Transverse colon (tissue), 4 donors: ENCODE data around the gene THSD7A. TPM values are rescaled to one million over a fixed set of nuclear protein-coding genes. Genes with fewer than 3 reads are reported as not detected.

Source experiments
- DNase-seq: peaks from one replicate; pipeline ENCODE4 v3.0.0-alpha.2; 2019
- H3K27ac ChIP-seq, 4 donors: fragments of 200-600 bp; sonication (generic); 2 replicates each; pipeline ENCODE4 v1.5.1; 2016 to 2018; ENCODE audit warnings: inconsistent platforms in 4 of 4
- H3K27me3 ChIP-seq: fragments of 200-600 bp; sonication (generic); 2 replicates; pipeline ENCODE4 v1.5.1; 2017; ENCODE audit warnings: inconsistent platforms
- H3K36me3 ChIP-seq, 4 donors: fragments of 200-600 bp; sonication (generic); 2 replicates each; pipeline ENCODE4 v1.5.1; 2017 to 2019; ENCODE audit warnings: inconsistent platforms in 4 of 4
- H3K4me1 ChIP-seq, 4 donors: fragments of 200-600 bp; sonication (generic); 2 replicates each; pipeline ENCODE4 v1.5.1; 2017 to 2020; ENCODE audit warnings: inconsistent platforms in 4 of 4
- H3K4me3 ChIP-seq, 4 donors: fragments of 200-600 bp; sonication (generic); 1 replicate in 1 of 4; 2 replicates in 3 of 4; pipeline versions ENCODE4 v1.5.1 to v1.6.1; 2017 to 2019; ENCODE audit warnings: inconsistent platforms in 4 of 4
- H3K9me3 ChIP-seq, 2 donors: fragments of 200-600 bp; sonication (generic); 2 replicates each; pipeline ENCODE4 v1.5.1; 2017 to 2019; ENCODE audit warnings: inconsistent platforms in 2 of 2
- EP300 ChIP-seq: sonication (generic); formaldehyde crosslinking; IDR thresholded peaks from one replicate; pipeline ENCODE4 v1.6.1; 2017; ENCODE audit warnings: antibody characterized with exemption, low read depth
- POLR2A ChIP-seq: fragments of 450-650 bp; IDR thresholded peaks from one replicate; pipeline ENCODE4 v1.6.1; 2016; ENCODE audit warnings: antibody characterized with exemption, mild to moderate bottlenecking, moderate library complexity
- POLR2AphosphoS5 ChIP-seq, 3 donors: sonication (generic); formaldehyde crosslinking; IDR thresholded peaks; one replicate each; pipeline ENCODE4 v1.6.1; 2016; ENCODE audit warnings: antibody characterized with exemption in 3 of 3
- WGBS, 2 donors: methylation state at CpG; one replicate each; pipeline ENCODE4 v1.1.5; 2018; ENCODE audit warnings: low coverage in 1 of 2; 5-methylcytosine and 5-hydroxymethylcytosine counted together
- in situ Hi-C, 4 donors: fragments of 200-750 bp; cut with MboI; loops; one replicate each; pipeline versions ENCODE4 v1.15.0 to v1.15.1; 2017; ENCODE audit warnings: low sequenced_read_pairs in 3 of 4, low pct_ligation_motif_present in 1 of 4, low pct_unique_long_range_greater_than_20kb in 1 of 4
- intact Hi-C: fragments of 100-400 bp; cut with DNase I; formaldehyde crosslinking; loops from one replicate; pipeline ENCODE4 v1.15.1; 2023; ENCODE audit warnings: low total_unique reads
- total RNA-seq, 4 donors: library from RNA; depleted of rRNA; stranded (reverse); fragments of >200 nt; gene quantifications; one replicate each; pipeline ENCODE4 v1.1.0, GENCODE V29; 2016
- TF ChIP-seq, protein P1 (sequence below), 5 experiments: fragments of 200-600 bp in 3 of 5; fragments of 450-650 bp in 2 of 5; sonication (generic) in 3 of 5; IDR thresholded peaks; 1 replicate in 2 of 5; 2 replicates in 3 of 5; pipeline ENCODE4 v1.5.1; 2016 to 2017; ENCODE audit warnings: antibody characterized with exemption in 5 of 5, inconsistent platforms in 3 of 5, mild to moderate bottlenecking in 2 of 5, moderate library complexity in 1 of 5

Gene THSD7A
- total RNA-seq, 4 donors from 2014 or later: 1.9 to 18.9 (median 2.0) TPM

DNA sequence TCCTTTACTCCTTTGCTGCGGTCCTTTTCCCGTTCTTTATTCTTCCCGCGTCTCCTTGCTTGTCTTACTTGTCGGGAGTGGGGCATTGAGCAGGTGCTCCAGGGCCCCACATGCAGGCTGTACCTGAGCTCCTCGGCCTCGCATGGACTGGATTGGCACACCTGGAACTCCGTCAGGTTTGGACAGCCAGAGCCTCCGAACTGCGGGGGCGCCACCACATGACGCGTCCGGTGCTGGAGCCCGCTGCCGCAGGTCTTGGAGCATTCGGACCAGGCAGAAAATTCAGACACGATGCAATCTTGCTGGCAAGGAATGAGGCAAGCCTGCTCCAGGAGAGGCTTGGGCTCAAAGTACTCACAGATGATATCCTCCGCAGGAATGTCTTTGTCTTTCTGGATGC, 195.7 kb downstream of the THSD7A start:
- Histone ChIP-seq H3K36me3 (no peaks in the 10 kb centered on the region), H3K4me1 (no peaks in the 10 kb centered on the region)

DNA sequence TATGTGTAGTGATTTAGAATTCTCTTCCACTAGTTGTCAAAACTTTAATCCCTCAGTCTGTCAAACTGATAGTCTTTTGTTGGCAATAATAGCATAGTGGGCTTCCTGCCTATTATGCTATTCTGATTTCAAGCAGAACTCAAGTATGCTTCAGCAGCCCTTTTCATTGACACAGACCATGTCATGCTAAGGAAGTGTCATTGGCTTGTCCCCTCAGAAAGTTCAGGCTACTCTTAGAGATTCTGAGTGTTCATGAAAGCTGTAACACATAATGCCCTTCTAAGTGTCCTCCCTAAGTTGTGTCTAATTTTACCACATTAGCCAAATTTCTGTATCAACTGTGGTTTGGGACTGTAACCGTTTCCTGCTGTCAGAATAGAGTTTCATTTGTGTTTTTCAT, 198.7 kb downstream of the THSD7A start:
- Histone ChIP-seq H3K4me3 (no peak overlapping the region), H3K36me3 (no peaks in the 10 kb centered on the region), H3K27me3 (no peaks in the 10 kb centered on the region), H3K4me1 (no peaks in the 10 kb centered on the region), H3K27ac (no peak overlapping the region), H3K9me3 (no peaks in the 10 kb centered on the region)
- DNase-seq: no peak
- in situ Hi-C loops: no loop called here
- TF ChIP-seq POLR2A (no peak), EP300 (no peak), POLR2AphosphoS5 (IDR thresholded peaks at IDR 0.05) (no peak)
- TF ChIP-seq, protein P1, sequence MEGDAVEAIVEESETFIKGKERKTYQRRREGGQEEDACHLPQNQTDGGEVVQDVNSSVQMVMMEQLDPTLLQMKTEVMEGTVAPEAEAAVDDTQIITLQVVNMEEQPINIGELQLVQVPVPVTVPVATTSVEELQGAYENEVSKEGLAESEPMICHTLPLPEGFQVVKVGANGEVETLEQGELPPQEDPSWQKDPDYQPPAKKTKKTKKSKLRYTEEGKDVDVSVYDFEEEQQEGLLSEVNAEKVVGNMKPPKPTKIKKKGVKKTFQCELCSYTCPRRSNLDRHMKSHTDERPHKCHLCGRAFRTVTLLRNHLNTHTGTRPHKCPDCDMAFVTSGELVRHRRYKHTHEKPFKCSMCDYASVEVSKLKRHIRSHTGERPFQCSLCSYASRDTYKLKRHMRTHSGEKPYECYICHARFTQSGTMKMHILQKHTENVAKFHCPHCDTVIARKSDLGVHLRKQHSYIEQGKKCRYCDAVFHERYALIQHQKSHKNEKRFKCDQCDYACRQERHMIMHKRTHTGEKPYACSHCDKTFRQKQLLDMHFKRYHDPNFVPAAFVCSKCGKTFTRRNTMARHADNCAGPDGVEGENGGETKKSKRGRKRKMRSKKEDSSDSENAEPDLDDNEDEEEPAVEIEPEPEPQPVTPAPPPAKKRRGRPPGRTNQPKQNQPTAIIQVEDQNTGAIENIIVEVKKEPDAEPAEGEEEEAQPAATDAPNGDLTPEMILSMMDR (IDR thresholded peaks at IDR 0.05): no peak
- intact Hi-C loops: no loop called here
- WGBS, 2 donors: 74% methylated on average over 1 of the region's 1 CpG; no CpG with 5 or more reads in 1 of the 2 donors

More for the DNA sequence above, 195.7 kb downstream of the THSD7A start:
- no peak for DNase-seq
- intact Hi-C loops: no loop called here
- Histone ChIP-seq H3K4me3 (no peak overlapping the region), H3K27ac (no peak overlapping the region), H3K9me3 (no peaks in the 10 kb centered on the region), H3K27me3 (no peaks in the 10 kb centered on the region)
- no peak for TF ChIP-seq POLR2A
- TF ChIP-seq POLR2AphosphoS5 (IDR thresholded peaks at IDR 0.05): no peak
- TF ChIP-seq EP300: no peak
- TF ChIP-seq, protein P1 (IDR thresholded peaks at IDR 0.05): no peak
- in situ Hi-C loops: no loop called here
- 89 to 100% methylated on average over 5 to 19 of the region's 19 CpGs for WGBS, 2 donors

GRCh38 chr7:11630355-11630754, 201.6 kb downstream of the THSD7A start:
- Histone ChIP-seq H3K27ac (no peak overlapping the region), H3K9me3 (no peaks in the 10 kb centered on the region), H3K27me3 (no peaks in the 10 kb centered on the region), H3K4me3 (no peak overlapping the region), H3K4me1 (no peaks in the 10 kb centered on the region), H3K36me3 (no peaks in the 10 kb centered on the region)
- 80 to 84% methylated on average over 2 of the region's 2 CpGs for WGBS, 2 donors
- in situ Hi-C loops (no loop called here), intact Hi-C loops (no loop called here)
- DNase-seq: no peak
- TF ChIP-seq POLR2A: no peak
- TF ChIP-seq, protein P1 (IDR thresholded peaks at IDR 0.05): no peak

DNA sequence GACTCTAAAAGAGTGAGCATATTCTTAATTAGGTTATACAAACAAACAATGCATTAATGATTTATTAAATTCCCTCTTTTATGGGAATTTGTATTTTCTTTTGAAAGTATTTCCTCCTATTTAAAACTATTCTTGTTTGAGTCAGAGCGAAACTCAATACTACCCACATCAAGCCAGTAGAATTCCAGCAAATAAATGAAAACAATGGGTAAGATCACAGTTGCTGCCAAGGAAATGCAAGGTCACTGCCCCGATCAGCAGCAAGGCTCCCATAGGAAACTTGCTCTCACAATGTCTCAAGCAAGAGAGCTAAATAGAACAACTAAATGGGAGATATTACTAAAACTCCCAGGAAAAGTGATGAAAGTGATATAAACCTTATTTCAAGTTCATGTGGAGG, 206.3 kb downstream of the THSD7A start:
- no peak overlapping the region for H3K27ac ChIP-seq
- H3K4me3 ChIP-seq: no peak overlapping the region
- 80 to 87% methylated on average over 2 of the region's 2 CpGs for WGBS, 2 donors
- in situ Hi-C loops: no loop called here
- no peaks in the 10 kb centered on the region for H3K4me1 ChIP-seq
- intact Hi-C loops: no loop called here
- TF ChIP-seq POLR2AphosphoS5 (IDR thresholded peaks at IDR 0.05): no peak
- TF ChIP-seq EP300: no peak
- no peak for TF ChIP-seq POLR2A
- TF ChIP-seq, protein P1 (IDR thresholded peaks at IDR 0.05): no peak
- H3K9me3 ChIP-seq: no peaks in the 10 kb centered on the region
- no peaks in the 10 kb centered on the region for H3K36me3 ChIP-seq
- no peaks in the 10 kb centered on the region for H3K27me3 ChIP-seq
- DNase-seq: no peak
